Measurements from ENCODE around the gene NRCAM. TPM values are rescaled to one million over a fixed set of nuclear protein-coding genes. Genes with fewer than 3 reads are reported as not detected.

The NRCAM gene
- total and polyA plus RNA-seq, 2 experiments from 2014 or later: 0.76 to 3.9 TPM

DNA sequence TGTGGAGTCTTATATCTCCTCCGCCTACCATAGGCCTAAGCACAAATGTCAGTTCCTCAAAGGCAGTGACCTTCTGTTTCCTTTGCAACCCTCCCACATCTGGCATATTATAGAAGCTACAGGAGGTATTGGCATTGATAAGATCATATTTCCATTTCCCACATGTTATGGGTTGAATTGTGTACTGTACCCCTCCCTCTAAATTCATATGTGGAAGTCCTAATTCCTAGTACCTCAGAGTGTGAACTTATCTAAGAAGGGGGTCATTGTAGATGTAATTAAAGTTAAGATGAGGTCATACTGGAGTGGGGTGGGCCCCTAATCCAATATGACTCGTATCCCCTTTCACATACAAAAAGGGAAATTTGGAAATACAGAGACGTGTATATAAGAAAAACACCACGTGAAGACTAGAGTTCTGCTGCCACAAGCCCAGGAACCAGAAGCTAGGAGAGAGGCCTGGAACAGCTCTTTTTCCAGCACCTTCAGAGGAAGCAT lies 320.0 kb downstream of the NRCAM start:
- TF ChIP-seq, protein P1, sequence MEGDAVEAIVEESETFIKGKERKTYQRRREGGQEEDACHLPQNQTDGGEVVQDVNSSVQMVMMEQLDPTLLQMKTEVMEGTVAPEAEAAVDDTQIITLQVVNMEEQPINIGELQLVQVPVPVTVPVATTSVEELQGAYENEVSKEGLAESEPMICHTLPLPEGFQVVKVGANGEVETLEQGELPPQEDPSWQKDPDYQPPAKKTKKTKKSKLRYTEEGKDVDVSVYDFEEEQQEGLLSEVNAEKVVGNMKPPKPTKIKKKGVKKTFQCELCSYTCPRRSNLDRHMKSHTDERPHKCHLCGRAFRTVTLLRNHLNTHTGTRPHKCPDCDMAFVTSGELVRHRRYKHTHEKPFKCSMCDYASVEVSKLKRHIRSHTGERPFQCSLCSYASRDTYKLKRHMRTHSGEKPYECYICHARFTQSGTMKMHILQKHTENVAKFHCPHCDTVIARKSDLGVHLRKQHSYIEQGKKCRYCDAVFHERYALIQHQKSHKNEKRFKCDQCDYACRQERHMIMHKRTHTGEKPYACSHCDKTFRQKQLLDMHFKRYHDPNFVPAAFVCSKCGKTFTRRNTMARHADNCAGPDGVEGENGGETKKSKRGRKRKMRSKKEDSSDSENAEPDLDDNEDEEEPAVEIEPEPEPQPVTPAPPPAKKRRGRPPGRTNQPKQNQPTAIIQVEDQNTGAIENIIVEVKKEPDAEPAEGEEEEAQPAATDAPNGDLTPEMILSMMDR (IDR thresholded peaks at IDR 0.05; ENCODE audit: low read depth, low read length): no peak
- DNase-seq (ENCODE audit: low read depth in 1 of 2, low spot score in 1 of 2): no peak

DNA sequence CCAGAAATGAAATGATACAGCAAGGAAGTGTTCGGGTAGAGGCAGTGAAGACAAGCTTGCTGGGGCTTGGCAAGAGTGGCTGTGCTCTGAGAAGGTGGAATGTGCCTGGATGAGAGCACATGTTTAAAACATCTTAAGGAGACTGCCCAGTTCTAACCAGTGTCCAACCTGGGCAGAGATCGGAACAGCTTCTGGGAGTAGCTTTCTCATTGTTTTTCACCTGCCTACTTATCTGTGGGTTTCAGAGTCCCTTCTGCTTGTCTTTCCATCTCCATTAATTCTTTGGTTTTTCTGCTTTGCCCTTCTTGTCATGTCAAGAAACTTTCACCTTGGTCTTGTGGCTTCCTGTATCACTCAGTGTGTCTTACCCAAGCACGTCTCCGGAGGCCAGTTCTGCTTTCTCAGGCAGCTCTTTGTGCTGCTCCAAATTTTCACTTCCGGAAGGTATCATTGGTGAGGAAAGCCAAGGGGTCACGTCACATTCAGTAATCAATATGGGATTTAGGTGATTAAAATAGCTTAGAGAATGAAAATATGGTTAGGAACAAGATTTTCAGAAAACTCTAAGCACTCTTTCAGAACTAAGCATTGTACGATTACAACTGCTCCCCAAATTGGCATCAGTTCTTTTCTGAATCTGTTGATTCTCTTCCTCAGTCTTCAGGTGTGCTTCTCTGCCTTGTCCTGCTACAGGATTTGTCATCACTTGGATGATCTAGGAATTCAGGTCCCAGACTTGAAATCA lies 320.6 kb downstream of the NRCAM start:
- H3K36me3 ChIP-seq: no peaks in the 10 kb centered on the region
- DNase-seq (ENCODE audit: low read depth in 1 of 2, low spot score in 1 of 2): no peak
- H3K27me3 ChIP-seq: no peaks in the 10 kb centered on the region
- no peaks in the 10 kb centered on the region for H3K9me3 ChIP-seq (ENCODE audit: low read depth)
- TF ChIP-seq, protein P1 (IDR thresholded peaks at IDR 0.05; ENCODE audit: low read depth, low read length): no peak
- no peak overlapping the region for H3K27ac ChIP-seq
- H3K4me3 ChIP-seq: no peak overlapping the region
- no peaks in the 10 kb centered on the region for H3K4me1 ChIP-seq (ENCODE audit: low read depth)

More for the DNA sequence above, 320.0 kb downstream of the NRCAM start:
- no peak overlapping the region for H3K4me3 ChIP-seq
- H3K36me3 ChIP-seq: no peaks in the 10 kb centered on the region
- H3K9me3 ChIP-seq (ENCODE audit: low read depth): no peaks in the 10 kb centered on the region
- H3K27ac ChIP-seq: no peak overlapping the region
- H3K27me3 ChIP-seq: no peaks in the 10 kb centered on the region
- no peaks in the 10 kb centered on the region for H3K4me1 ChIP-seq (ENCODE audit: low read depth)

DNA sequence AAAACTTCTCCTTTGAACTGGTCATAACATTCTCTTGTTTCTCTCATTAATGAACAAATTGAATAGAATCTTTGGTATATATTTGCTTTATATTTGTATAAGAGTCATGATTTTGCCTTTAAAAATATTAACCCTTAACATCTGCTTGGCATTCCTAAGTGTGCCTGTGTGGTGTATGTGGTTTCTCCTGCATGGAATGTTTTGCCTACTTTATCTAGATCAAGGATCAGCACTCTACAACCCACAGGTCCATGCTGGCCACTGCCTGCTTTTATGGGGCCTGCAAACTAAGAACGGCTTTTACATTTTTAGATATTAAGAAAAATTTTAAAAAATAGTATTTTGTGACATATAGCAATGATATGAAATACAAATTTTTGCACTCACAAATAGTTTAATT lies 321.8 kb downstream of the NRCAM start:
- TF ChIP-seq, protein P1 (IDR thresholded peaks at IDR 0.05; ENCODE audit: low read depth, low read length): no peak
- no peaks in the 10 kb centered on the region for H3K27me3 ChIP-seq
- H3K36me3 ChIP-seq: no peaks in the 10 kb centered on the region
- no peaks in the 10 kb centered on the region for H3K4me1 ChIP-seq (ENCODE audit: low read depth)
- no peak overlapping the region for H3K4me3 ChIP-seq
- DNase-seq (ENCODE audit: low read depth in 1 of 2, low spot score in 1 of 2): no peak
- H3K27ac ChIP-seq: no peak overlapping the region
- H3K9me3 ChIP-seq (ENCODE audit: low read depth): no peaks in the 10 kb centered on the region

DNA sequence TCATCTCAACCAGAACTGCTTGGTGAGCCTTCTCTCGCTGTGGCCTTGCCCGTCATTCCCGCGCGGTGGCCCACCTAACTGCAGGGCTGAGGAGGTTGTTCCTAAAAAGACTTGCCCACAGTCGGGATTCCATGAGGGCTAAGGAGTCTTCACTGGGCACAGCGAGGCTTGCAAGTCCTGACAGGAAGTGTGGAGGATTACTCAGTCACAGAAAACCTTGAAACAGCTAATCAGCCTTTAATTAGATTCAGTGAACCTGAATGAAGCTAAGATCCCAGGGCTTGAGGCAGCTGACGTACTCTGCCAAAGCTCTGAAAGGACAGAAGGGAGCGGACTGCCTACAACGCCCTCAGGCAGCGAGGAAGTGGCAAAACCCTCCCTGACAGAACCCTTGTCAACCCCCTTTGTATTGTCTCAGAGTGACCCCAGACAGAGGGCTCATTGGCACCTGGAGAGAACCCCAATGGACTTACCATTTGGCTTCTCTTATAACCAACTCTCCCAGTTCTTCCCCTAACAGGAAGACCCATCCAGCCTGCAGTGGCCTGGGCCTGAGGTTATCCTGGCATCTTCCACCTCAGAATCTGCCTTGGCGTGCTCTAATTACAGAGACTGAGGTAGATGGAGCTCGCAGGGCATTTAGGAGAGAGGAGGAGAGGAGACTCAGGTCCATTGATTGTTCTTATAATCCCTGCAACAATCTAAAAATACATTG lies 323.5 kb downstream of the NRCAM start:
- no peak for DNase-seq (ENCODE audit: low read depth in 1 of 2, low spot score in 1 of 2)

DNA sequence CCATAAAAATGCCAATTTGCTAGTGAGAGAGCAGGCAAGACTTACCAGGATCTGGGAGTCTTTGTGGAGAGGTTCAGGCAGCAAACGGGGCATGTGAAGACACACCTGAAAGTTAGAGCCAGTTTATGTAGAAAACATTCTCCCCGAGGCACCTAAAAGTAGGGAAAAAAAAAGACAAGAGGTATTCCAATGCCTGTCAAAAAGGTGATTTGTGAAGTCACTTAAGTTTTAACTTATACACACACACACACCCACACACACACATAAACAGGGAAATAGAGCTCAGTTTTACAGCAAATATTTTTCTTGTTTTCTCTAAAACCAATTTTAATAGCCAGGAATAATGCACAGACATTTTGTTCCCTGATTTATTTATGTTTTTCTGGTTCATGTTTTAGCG lies 326.0 kb downstream of the NRCAM start, which contains the start of gene LAMB4:
TSS of gene LAMB4 (minus strand) at position 101 of the 400 bp plus-strand sequence. CDS start 7,197 bp downstream, outside the sequence.
- DNase-seq (ENCODE audit: low read depth in 1 of 2, low spot score in 1 of 2): no peak
- Histone ChIP-seq H3K4me1 (ENCODE audit: low read depth) (no peaks in the 10 kb centered on the region), H3K4me3 (no peak within 1 kb of the TSS), H3K27me3 (no peaks in the 10 kb centered on the region), H3K36me3 (no peaks in the 10 kb centered on the region), H3K9me3 (ENCODE audit: low read depth) (no peaks in the 10 kb centered on the region), H3K27ac (no peak within 1 kb of the TSS)
- TF ChIP-seq, protein P1 (IDR thresholded peaks at IDR 0.05; ENCODE audit: low read depth, low read length): no peak

More for the DNA sequence above, 323.5 kb downstream of the NRCAM start:
- H3K27me3 ChIP-seq: no peaks in the 10 kb centered on the region
- TF ChIP-seq, protein P1 (IDR thresholded peaks at IDR 0.05; ENCODE audit: low read depth, low read length): no peak
- H3K9me3 ChIP-seq (ENCODE audit: low read depth): no peaks in the 10 kb centered on the region
- no peak overlapping the region for H3K27ac ChIP-seq
- H3K4me1 ChIP-seq (ENCODE audit: low read depth): no peaks in the 10 kb centered on the region
- no peaks in the 10 kb centered on the region for H3K36me3 ChIP-seq
- no peak overlapping the region for H3K4me3 ChIP-seq

All from cardiac muscle cell (in vitro differentiated cells and primary cell).